WI38 (cell line): Measurements from ENCODE around the gene SLC22A13.
"Not testable (repeated sequence)": the region's sequence is repeated elsewhere in the genome, so short reads cannot be mapped to it uniquely, and the experiment has no call there.

Source experiments
- H3K4me3 ChIP-seq: 2 replicates; pipeline ENCODE4 v1.5.1; 2011; ENCODE audit warnings: low read depth, mild to moderate bottlenecking, control low read depth, low read length
- TF ChIP-seq, protein P1 (sequence below): IDR thresholded peaks from 2 replicates; pipeline ENCODE4 v1.5.1; 2012; ENCODE audit warnings: low read depth, mild to moderate bottlenecking, control low read depth, low read length

Gene SLC22A13

DNA sequence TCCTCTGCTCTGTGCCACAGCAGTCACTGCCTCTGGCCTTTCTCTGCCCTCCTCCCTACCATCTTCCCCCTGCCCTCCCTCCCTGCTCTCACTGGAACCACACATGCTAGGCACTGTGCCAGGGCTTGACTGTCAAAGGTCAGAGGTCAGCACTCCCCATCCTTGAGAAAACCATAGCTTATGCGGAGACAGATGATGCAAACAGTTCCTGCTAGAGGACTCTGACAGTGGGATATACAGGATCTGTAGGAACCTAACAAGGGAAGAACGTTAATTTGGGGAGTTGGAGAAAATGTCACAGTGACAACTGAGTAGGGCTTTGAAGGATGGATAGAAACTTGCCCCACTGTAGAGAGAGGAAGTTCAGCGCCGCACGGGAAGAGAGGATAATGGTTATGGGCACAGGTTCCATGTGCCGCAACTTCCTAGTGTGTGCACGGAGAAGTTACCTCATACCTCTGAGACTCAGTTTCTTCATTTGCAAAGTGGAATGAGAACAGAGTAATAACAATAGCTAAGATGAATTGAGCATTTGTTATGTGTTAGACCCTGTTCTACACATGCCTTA lies 51.7 kb downstream of the SLC22A13 start:
- H3K4me3 ChIP-seq, result no peak overlapping the region
- TF ChIP-seq, protein P1, sequence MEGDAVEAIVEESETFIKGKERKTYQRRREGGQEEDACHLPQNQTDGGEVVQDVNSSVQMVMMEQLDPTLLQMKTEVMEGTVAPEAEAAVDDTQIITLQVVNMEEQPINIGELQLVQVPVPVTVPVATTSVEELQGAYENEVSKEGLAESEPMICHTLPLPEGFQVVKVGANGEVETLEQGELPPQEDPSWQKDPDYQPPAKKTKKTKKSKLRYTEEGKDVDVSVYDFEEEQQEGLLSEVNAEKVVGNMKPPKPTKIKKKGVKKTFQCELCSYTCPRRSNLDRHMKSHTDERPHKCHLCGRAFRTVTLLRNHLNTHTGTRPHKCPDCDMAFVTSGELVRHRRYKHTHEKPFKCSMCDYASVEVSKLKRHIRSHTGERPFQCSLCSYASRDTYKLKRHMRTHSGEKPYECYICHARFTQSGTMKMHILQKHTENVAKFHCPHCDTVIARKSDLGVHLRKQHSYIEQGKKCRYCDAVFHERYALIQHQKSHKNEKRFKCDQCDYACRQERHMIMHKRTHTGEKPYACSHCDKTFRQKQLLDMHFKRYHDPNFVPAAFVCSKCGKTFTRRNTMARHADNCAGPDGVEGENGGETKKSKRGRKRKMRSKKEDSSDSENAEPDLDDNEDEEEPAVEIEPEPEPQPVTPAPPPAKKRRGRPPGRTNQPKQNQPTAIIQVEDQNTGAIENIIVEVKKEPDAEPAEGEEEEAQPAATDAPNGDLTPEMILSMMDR, result no peak

DNA sequence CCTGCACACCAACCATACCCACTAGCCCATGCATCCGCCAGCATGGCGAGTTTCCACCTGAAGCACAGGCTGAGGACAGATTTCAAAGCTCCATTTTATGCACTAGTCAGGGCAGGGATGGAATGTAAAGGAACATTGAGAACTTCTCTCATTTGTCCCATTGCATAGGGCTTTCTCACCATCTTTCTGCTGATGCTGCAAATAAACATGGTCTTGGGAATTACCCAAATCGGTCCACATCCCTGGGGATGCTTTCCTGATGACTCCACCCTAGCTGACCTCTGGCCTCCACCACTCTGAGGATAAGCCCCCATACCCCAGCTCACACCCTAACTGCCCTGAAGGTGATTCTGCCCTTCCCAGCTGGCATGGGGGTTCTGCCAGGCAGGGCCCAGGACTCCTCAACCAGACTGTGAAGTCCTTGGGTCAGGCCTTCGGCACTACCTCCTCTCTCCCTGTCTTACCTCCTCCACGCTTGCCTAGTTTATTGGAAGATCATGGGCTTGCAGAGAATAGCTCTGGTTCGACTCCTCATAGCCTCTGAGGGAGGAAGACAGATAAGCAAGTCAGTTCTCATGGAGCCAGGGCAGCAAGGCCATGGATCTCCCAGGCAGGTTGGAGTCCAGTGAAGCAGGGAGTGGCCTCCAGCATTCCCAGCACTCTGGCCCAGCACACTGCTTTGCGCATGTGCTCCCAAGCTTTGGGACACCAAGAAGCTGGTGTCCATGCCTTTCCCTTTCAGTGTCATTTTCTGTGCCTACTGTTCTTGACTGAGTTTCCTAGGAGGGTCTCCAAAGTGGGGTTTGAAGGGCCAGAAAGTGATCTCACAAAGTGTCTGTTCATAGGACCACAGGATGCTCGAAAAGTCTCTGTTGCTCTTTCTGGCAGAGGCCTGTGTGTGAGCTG lies 53.4 kb downstream of the SLC22A13 start:
- TF ChIP-seq, protein P1, result no peak
- no peak overlapping the region for H3K4me3 ChIP-seq

GRCh38 chr3:38320638-38321037 lies 55.0 kb downstream of the SLC22A13 start:
- not testable (repeated sequence) for H3K4me3 ChIP-seq

DNA sequence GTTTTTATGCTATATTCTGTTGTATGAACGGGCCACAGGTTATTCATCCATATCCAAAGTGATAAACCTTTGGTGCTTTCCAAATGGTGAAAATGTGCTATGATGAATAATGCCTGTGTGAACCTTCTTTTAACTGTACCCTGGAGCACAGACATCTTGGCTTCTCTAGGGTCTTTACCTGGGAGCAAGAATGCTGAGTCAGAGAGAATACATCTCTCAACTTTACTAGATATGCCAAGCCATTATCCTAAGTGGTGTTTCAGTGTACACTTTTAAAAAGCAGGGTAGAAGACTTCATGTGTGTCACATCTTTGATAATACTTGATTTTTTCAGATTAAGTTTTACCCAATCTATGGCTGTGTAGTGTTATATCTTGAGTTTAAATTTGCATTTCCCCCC lies 57.4 kb downstream of the SLC22A13 start:
- TF ChIP-seq, protein P1, result no peak

GRCh38 chr3:38325256-38325655 lies 59.6 kb downstream of the SLC22A13 start:
- TF ChIP-seq, protein P1, result no peak
- H3K4me3 ChIP-seq, result no peak overlapping the region

More for the DNA sequence above, 57.4 kb downstream of the SLC22A13 start:
- H3K4me3 ChIP-seq, result no peak overlapping the region

- TF ChIP-seq, protein P1, result no peak
- H3K4me3 ChIP-seq, result no peak overlapping the region
These were observed 61.9 kb downstream of the SLC22A13 start for GRCh38 chr3:38327335-38328009.
